GM23338 (cell line): ENCODE results near the gene SORBS1. TPM values are rescaled to one million over a fixed set of nuclear protein-coding genes. Genes with fewer than 3 reads are reported as not detected.

Source experiments
- ATAC-seq: fragments of 200-7000 bp; cut with Tn5 transposase; 3 replicates; pipeline ENCODE4 v1.9.1; 2020
- DNase-seq: peaks from one replicate; pipeline ENCODE4 v3.0.0-alpha.2; 2015; ENCODE audit warnings: low spot score
- H2AFZ ChIP-seq: fragments of 200-600 bp; sonication (generic); 2 replicates; pipeline ENCODE4 v1.8.0; 2016; ENCODE audit warnings: antibody characterized with exemption, mild to moderate bottlenecking, moderate library complexity
- H3F3A ChIP-seq: fragments of 200-600 bp; sonication (generic); replicated peaks from 2 replicates; pipeline ENCODE4 v1.8.0; 2017; ENCODE audit warnings: antibody characterized with exemption, mixed run types, low read depth
- H3K27ac ChIP-seq: fragments of 200-600 bp; sonication (generic); 2 replicates; pipeline ENCODE4 v1.6.1; 2016; ENCODE audit warnings: low read depth
- H3K27me3 ChIP-seq: fragments of 200-600 bp; sonication (generic); 2 replicates; pipeline ENCODE4 v1.8.0; 2016; ENCODE audit warnings: mild to moderate bottlenecking, mixed run types, moderate library complexity; ENCODE audit not compliant: insufficient read depth
- H3K36me3 ChIP-seq: fragments of 200-600 bp; sonication (generic); 2 replicates; pipeline ENCODE4 v1.8.0; 2016; ENCODE audit warnings: mild to moderate bottlenecking; ENCODE audit not compliant: insufficient read depth
- H3K4me1 ChIP-seq: fragments of 200-600 bp; sonication (generic); 2 replicates; pipeline ENCODE4 v1.8.0; 2016; ENCODE audit warnings: mild to moderate bottlenecking, moderate library complexity; ENCODE audit not compliant: insufficient read depth
- H3K4me2 ChIP-seq: fragments of 200-600 bp; sonication (generic); 2 replicates; pipeline ENCODE4 v1.7.1; 2017; ENCODE audit warnings: mixed run types
- H3K4me3 ChIP-seq: fragments of 200-600 bp; sonication (generic); 2 replicates; pipeline ENCODE4 v1.6.1; 2016; ENCODE audit warnings: mixed run types
- H3K79me2 ChIP-seq: fragments of 200-600 bp; sonication (generic); replicated peaks from 2 replicates; pipeline ENCODE4 v1.8.0; 2017; ENCODE audit warnings: mild to moderate bottlenecking; ENCODE audit not compliant: insufficient read depth
- H3K9me2 ChIP-seq: fragments of 200-600 bp; sonication (generic); 2 replicates; pipeline ENCODE4 v1.8.0; 2017; ENCODE audit not compliant: insufficient read depth
- H4K20me1 ChIP-seq: fragments of 200-600 bp; sonication (generic); replicated peaks from 2 replicates; pipeline ENCODE4 v1.8.0; 2017; ENCODE audit warnings: mild to moderate bottlenecking; ENCODE audit not compliant: insufficient read depth
- H3K27ac Mint-ChIP-seq: 2 replicates; pipeline ENCODE4 v1.8.0; 2020; ENCODE audit warnings: inconsistent platforms, mild to moderate bottlenecking, moderate library complexity, mixed read lengths
- H3K27me3 Mint-ChIP-seq: 3 replicates; pipeline ENCODE4 v1.8.0; 2022; ENCODE audit warnings: low read depth, mild to moderate bottlenecking, moderate library complexity, mixed read lengths, inconsistent platforms; ENCODE audit not compliant: insufficient read depth, poor library complexity
- H3K36me3 Mint-ChIP-seq: 3 replicates; pipeline ENCODE4 v1.8.0; 2021; ENCODE audit warnings: low read depth, mild to moderate bottlenecking, inconsistent platforms, moderate library complexity, mixed read lengths
- H3K4me1 Mint-ChIP-seq: 3 replicates; pipeline ENCODE4 v1.8.0; 2020; ENCODE audit warnings: mild to moderate bottlenecking, inconsistent platforms, mixed read lengths
- H3K4me3 Mint-ChIP-seq: 3 replicates; pipeline ENCODE4 v1.8.0; 2021; ENCODE audit warnings: moderate library complexity, mild to moderate bottlenecking, inconsistent platforms, mixed read lengths
- H3K9me3 Mint-ChIP-seq: 3 replicates; pipeline ENCODE4 v1.8.0; 2020; ENCODE audit warnings: moderate library complexity, mild to moderate bottlenecking, inconsistent platforms, mixed read lengths
- CREB1 ChIP-seq: fragments of 250-450 bp; sonication (Bioruptor Pico); IDR thresholded peaks from 2 replicates; pipeline ENCODE4 v1.5.0; 2020; ENCODE audit warnings: low read depth, mild to moderate bottlenecking, moderate library complexity
- CTCF ChIP-seq, 2 experiments: fragments of 200-600 bp in 1 of 2; sonication (generic) in 1 of 2; conservative IDR thresholded peaks; 2 replicates each; pipeline versions ENCODE4 v1.5.1 to v1.6.1; 2016 to 2017; ENCODE audit warnings: antibody characterized with exemption in 2 of 2, low read depth in 2 of 2, mild to moderate bottlenecking in 2 of 2, moderate library complexity in 1 of 2
- ETS1 ChIP-seq: IDR thresholded peaks from 2 replicates; pipeline ENCODE4 v1.6.1; 2016; ENCODE audit warnings: antibody characterized with exemption
- EZH2 ChIP-seq: fragments of 200-600 bp; sonication (generic); IDR thresholded peaks from one replicate; pipeline ENCODE4 v1.8.0; 2017; ENCODE audit warnings: antibody characterized with exemption, mild to moderate bottlenecking, low read depth; ENCODE audit not compliant: unreplicated experiment
- EZH2phosphoT487 ChIP-seq: fragments of 200-600 bp; sonication (generic); IDR thresholded peaks from one replicate; pipeline ENCODE4 v1.8.1; 2018; ENCODE audit warnings: antibody characterized with exemption; ENCODE audit not compliant: unreplicated experiment
- JUNB ChIP-seq: IDR thresholded peaks from one replicate; pipeline ENCODE4 v1.6.1; 2016; ENCODE audit warnings: antibody characterized with exemption; ENCODE audit not compliant: unreplicated experiment
- NANOG ChIP-seq: IDR thresholded peaks from 2 replicates; pipeline ENCODE4 v1.6.1; 2016; ENCODE audit warnings: antibody characterized with exemption, borderline replicate concordance
- POLR2AphosphoS5 ChIP-seq: IDR thresholded peaks from 2 replicates; pipeline ENCODE4 v1.6.1; 2016; ENCODE audit warnings: antibody characterized with exemption, low read depth
- REST ChIP-seq: IDR thresholded peaks from one replicate; pipeline ENCODE4 v1.6.1; 2018; ENCODE audit warnings: antibody characterized with exemption; ENCODE audit not compliant: unreplicated experiment
- STAT1 ChIP-seq: IDR thresholded peaks from one replicate; pipeline ENCODE4 v1.6.1; 2016; ENCODE audit warnings: antibody characterized with exemption; ENCODE audit not compliant: unreplicated experiment
- ZNF114 ChIP-seq: fragments of 250-450 bp; sonication (Bioruptor Pico); IDR thresholded peaks from 2 replicates; pipeline ENCODE4 v1.5.0; 2020; ENCODE audit warnings: mild to moderate bottlenecking, moderate library complexity
- ZNF331 ChIP-seq: fragments of 250-450 bp; sonication (Bioruptor Pico); IDR thresholded peaks from 2 replicates; pipeline ENCODE4 v1.5.0; 2020; ENCODE audit warnings: low read depth, mild to moderate bottlenecking, moderate library complexity
- ZNF462 ChIP-seq: fragments of 250-450 bp; sonication (Bioruptor Pico); IDR thresholded peaks from 2 replicates; pipeline ENCODE4 v1.5.0; 2020; ENCODE audit warnings: mild to moderate bottlenecking, moderate library complexity
- polyA plus RNA-seq: library from polyadenylated mRNA; unstranded; fragments of >200 nt; fragmentation: Nextera tagmentation; extraction: Ambion mirVana; gene quantifications from 2 replicates; pipeline ENCODE4 v1.2.1, GENCODE V29; 2016
- total RNA-seq: library from RNA; depleted of rRNA; stranded (reverse); fragments of >200 nt; shearing (Covaris generic); gene quantifications from 2 replicates; pipeline ENCODE4 v1.2.3, GENCODE V29; 2014

The SORBS1 gene
- total and polyA plus RNA-seq, 2 experiments from 2014 or later: 47.7 to 51.5 TPM

GRCh38 chr10:95564291-95564690, 3.1 kb upstream of the SORBS1 start:
- no peak overlapping the region for H3K27ac ChIP-seq
- H3K4me1 Mint-ChIP-seq: peaks cover 21% of the 10 kb centered on the region
- peaks cover 9% of the 10 kb centered on the region for H3K27me3 Mint-ChIP-seq
- H3K27ac Mint-ChIP-seq: no peak overlapping the region
- H3K36me3 Mint-ChIP-seq: no peaks in the 10 kb centered on the region
- H4K20me1 ChIP-seq: no peaks in the 10 kb centered on the region
- H3K36me3 ChIP-seq: no peaks in the 10 kb centered on the region
- H3K9me3 Mint-ChIP-seq: no peaks in the 10 kb centered on the region
- peak overlapping the region; percentile 72; the same call in 1 of the 2 replicates for H2AFZ ChIP-seq
- no peak overlapping the region for H3K4me3 ChIP-seq
- TF ChIP-seq CTCF (conservative IDR thresholded peaks at IDR 0.05; ENCODE audit: low read depth in 2 of 2) (no peak), ZNF114 (CRISPR knock-in tag) (no peak), STAT1 (no peak), NANOG (no peak), POLR2AphosphoS5 (no peak), EZH2 (no peak), REST (no peak), CREB1 (CRISPR knock-in tag) (no peak), ZNF462 (no peak), ETS1 (no peak), ZNF331 (no peak), EZH2phosphoT487 (no peak), JUNB (no peak)
- H3K4me3 Mint-ChIP-seq: no peak overlapping the region
- ATAC-seq (no peak), DNase-seq (no peak)
- no peaks in the 10 kb centered on the region; the same call in 1 of the 2 replicates for H3K79me2 ChIP-seq
- no peak overlapping the region for H3K4me2 ChIP-seq
- peaks cover 4% of the 10 kb centered on the region; the same call in 1 of the 2 replicates for H3F3A ChIP-seq
- no peaks in the 10 kb centered on the region for H3K9me2 ChIP-seq
- peaks cover 9% of the 10 kb centered on the region for H3K4me1 ChIP-seq
- H3K27me3 ChIP-seq: peaks cover 4% of the 10 kb centered on the region; the same call in 1 of the 2 replicates
